ENCODE results near the gene LAPTM5. TPM values are rescaled to one million over a fixed set of nuclear protein-coding genes. Genes with fewer than 3 reads are reported as not detected.

The LAPTM5 gene
- total and polyA plus RNA-seq, 2 of the 13 experiments (the other 11 are each of a cell fraction or from before 2014, with no cell fraction given): 0.41 to 0.86 TPM

DNA sequence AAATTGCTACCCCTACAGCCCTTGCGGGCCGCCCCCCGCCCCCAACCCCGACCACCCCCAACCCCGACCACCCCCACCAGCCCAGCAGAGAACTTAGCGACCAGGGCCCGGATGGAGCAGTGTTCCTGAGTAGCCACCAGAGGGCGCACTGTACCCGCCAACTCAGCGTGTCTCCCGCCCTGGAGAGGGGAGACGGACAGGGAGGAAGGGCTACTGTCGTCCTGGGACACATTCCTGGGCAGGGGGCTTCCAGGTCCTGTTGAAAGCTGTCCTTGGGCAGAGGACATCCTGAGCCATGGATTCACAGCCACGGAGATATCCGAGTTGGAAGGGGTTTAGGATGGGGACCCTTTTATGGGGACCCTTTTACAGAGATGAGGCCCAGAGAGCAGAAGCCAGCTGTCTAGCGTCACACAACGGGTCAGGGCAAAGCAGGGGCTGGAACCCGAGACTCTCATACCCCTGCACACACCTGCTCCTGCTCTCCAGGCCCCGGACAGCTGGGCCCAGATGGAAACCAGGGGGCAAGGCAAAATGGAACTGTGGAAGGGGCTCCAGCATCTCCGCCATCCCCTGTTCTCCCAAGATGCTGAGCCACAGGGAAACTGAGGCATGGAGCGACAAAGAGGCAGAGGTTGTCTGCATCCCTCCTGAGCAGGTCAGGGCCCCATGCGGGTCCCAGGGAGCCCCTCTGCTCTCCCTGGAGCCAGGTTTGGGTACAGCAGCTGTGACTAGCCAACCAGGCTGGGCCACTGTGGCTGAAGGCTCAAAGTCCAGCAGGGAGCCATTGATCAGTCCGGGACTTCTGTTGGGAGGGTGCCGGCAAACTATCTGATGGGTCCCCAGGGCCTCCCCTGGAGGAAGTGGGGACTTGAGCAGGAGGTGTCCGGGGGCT, 25.0 kb upstream of the LAPTM5 start (continued):
- TF ChIP-seq, protein P1, sequence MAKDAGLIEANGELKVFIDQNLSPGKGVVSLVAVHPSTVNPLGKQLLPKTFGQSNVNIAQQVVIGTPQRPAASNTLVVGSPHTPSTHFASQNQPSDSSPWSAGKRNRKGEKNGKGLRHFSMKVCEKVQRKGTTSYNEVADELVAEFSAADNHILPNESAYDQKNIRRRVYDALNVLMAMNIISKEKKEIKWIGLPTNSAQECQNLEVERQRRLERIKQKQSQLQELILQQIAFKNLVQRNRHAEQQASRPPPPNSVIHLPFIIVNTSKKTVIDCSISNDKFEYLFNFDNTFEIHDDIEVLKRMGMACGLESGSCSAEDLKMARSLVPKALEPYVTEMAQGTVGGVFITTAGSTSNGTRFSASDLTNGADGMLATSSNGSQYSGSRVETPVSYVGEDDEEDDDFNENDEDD (CRISPR knock-in tag; IDR thresholded peaks at IDR 0.05; ENCODE audit: borderline replicate concordance): peak; percentile 63; the same call in 1 of the 2 replicates
- TF ChIP-seq ZNF790 (CRISPR knock-in tag; IDR thresholded peaks at IDR 0.05; ENCODE audit: borderline replicate concordance) (no peak), KDM6A (CRISPR knock-in tag; IDR thresholded peaks at IDR 0.05; ENCODE audit: low read depth) (0 out of 2 replicates have a peak, but pooled peaks have one; percentile 37), ZNF24 (IDR thresholded peaks at IDR 0.05) (no peak), STAG1 (CRISPR knock-in tag; IDR thresholded peaks at IDR 0.05) (peak; percentile 84), SMARCC2 (IDR thresholded peaks at IDR 0.05) (no peak), KDM2A (CRISPR knock-in tag; IDR thresholded peaks at IDR 0.05; ENCODE audit: borderline replicate concordance, low read depth) (no peak), ZBTB7B (CRISPR knock-in tag; IDR thresholded peaks at IDR 0.05) (peak; percentile 35; the same call in 1 of the 2 replicates), ONECUT2 (CRISPR knock-in tag; IDR thresholded peaks at IDR 0.05) (peak; percentile 55), ZFX (CRISPR knock-in tag; IDR thresholded peaks at IDR 0.05; ENCODE audit: low read depth) (peak; percentile 26; the same call in 1 of the 2 replicates), POGZ (CRISPR knock-in tag; IDR thresholded peaks at IDR 0.05) (peak; percentile 42; the same call in 1 of the 2 replicates), PPARG (CRISPR knock-in tag; conservative IDR thresholded peaks at IDR 0.05) (no peak), ZNF44 (CRISPR knock-in tag; IDR thresholded peaks at IDR 0.05) (no peak), SMAD1 (CRISPR knock-in tag; IDR thresholded peaks at IDR 0.05; ENCODE audit: borderline replicate concordance, low read depth) (peak; percentile 74; the same call in 1 of the 2 replicates), HDAC2 (CRISPR knock-in tag; IDR thresholded peaks at IDR 0.05) (peak; percentile 24; the same call in 1 of the 2 replicates), SMC3 (IDR thresholded peaks at IDR 0.05; ENCODE audit: low read length) (peak; percentile 45)
- TF ChIP-seq, protein P2, sequence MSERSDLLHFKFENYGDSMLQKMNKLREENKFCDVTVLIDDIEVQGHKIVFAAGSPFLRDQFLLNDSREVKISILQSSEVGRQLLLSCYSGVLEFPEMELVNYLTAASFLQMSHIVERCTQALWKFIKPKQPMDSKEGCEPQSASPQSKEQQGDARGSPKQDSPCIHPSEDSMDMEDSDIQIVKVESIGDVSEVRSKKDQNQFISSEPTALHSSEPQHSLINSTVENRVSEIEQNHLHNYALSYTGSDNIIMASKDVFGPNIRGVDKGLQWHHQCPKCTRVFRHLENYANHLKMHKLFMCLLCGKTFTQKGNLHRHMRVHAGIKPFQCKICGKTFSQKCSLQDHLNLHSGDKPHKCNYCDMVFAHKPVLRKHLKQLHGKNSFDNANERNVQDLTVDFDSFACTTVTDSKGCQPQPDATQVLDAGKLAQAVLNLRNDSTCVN (CRISPR knock-in tag; IDR thresholded peaks at IDR 0.05; ENCODE audit: borderline replicate concordance): 0 out of 2 replicates have a peak, but pooled peaks have one; percentile 9
- TF ChIP-seq, protein P3, sequence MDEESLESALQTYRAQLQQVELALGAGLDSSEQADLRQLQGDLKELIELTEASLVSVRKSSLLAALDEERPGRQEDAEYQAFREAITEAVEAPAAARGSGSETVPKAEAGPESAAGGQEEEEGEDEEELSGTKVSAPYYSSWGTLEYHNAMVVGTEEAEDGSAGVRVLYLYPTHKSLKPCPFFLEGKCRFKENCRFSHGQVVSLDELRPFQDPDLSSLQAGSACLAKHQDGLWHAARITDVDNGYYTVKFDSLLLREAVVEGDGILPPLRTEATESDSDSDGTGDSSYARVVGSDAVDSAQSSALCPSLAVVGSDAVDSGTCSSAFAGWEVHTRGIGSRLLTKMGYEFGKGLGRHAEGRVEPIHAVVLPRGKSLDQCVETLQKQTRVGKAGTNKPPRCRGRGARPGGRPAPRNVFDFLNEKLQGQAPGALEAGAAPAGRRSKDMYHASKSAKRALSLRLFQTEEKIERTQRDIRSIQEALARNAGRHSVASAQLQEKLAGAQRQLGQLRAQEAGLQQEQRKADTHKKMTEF (CRISPR knock-in tag; IDR thresholded peaks at IDR 0.05): 0 out of 2 replicates have a peak, but pooled peaks have one; percentile 26
- TF ChIP-seq, protein P4, sequence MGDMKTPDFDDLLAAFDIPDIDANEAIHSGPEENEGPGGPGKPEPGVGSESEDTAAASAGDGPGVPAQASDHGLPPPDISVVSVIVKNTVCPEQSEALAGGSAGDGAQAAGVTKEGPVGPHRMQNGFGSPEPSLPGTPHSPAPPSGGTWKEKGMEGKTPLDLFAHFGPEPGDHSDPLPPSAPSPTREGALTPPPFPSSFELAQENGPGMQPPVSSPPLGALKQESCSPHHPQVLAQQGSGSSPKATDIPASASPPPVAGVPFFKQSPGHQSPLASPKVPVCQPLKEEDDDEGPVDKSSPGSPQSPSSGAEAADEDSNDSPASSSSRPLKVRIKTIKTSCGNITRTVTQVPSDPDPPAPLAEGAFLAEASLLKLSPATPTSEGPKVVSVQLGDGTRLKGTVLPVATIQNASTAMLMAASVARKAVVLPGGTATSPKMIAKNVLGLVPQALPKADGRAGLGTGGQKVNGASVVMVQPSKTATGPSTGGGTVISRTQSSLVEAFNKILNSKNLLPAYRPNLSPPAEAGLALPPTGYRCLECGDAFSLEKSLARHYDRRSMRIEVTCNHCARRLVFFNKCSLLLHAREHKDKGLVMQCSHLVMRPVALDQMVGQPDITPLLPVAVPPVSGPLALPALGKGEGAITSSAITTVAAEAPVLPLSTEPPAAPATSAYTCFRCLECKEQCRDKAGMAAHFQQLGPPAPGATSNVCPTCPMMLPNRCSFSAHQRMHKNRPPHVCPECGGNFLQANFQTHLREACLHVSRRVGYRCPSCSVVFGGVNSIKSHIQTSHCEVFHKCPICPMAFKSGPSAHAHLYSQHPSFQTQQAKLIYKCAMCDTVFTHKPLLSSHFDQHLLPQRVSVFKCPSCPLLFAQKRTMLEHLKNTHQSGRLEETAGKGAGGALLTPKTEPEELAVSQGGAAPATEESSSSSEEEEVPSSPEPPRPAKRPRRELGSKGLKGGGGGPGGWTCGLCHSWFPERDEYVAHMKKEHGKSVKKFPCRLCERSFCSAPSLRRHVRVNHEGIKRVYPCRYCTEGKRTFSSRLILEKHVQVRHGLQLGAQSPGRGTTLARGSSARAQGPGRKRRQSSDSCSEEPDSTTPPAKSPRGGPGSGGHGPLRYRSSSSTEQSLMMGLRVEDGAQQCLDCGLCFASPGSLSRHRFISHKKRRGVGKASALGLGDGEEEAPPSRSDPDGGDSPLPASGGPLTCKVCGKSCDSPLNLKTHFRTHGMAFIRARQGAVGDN (CRISPR knock-in tag; IDR thresholded peaks at IDR 0.05): peak; percentile 58

Data from HepG2 (cell line).